NCI-H146 treated with DMSO at 0.1 percent for 48 hours (cell line): ENCODE results near the gene MTCL1.

Experiments used
- DNase-seq: peaks from one replicate; lab custom pipeline; 2025; ENCODE audit not compliant: unreplicated experiment; lab: John Stamatoyannopoulos, UW

The MTCL1 gene

DNA sequence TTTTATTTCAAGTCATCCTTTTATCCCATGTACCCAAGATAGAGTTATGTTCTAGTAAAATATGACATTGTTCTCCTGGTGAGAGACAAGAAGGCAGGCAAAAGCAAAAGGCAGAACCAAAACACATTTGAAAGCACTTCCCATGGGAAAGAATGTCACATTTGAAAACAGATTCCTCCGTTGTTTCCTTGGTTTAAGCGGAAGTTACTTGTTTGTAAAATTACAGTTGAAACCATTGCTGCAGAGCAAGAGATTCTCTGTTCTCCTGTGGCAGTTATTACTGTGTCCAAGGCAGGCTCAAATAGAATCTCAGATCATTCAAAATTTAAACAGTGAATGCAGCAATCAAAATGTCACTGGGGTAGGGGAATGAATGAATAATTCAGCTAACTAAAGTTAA lies 149.6 kb downstream of the MTCL1 start:
- DNase-seq: no peak

GRCh38 chr18:8856212-8856611 lies 150.9 kb downstream of the MTCL1 start:
- no peak for DNase-seq

DNA sequence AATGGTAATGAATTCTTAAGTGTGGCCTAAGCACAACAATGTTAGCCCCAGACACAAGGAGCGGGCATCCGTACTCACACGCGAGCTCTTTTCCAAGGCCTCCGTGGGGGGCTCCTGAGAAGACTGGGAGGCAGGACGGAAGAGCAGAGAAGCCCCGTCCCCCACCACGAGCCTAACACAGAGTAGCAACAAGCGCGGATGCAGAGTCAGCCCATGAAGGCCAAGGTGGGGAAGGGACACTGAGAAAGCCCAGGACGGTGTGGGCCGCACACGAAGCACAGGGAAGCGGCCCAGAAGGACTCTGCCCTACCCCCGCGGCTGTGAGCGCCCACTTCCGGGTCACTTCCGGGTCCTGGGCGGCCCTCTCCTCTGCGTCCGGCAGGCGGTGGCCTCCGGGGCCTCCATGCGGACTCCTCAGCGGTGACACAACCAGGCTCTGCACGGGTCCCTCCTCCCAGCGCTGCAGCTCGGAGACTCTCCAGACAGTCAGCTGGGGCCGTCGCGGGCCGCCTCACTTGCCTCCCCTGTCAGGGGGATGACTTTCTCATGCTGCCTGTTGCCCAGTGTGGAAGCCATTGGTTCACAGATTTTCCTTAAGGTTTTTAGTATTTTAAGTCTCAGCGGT lies 151.5 kb downstream of the MTCL1 start:
- no peak for DNase-seq

DNA sequence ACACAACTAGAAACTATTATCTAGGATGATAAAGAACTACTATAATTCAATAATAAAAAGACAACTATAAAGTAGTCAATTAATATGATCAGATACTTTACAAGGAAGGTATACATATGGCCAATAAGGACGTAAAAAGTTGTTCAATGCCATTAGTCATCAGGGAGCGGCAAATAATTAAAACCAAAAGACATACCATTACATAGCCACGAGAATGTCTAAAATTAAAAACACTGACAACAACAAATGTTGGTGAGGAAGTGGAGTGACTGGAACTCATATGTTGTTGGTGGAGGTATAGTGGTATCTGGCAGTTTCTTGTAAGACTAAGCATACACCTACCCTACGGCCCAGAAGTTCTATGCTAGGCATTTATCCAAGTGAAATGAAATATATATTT lies 152.4 kb downstream of the MTCL1 start:
- DNase-seq: no peak

DNA sequence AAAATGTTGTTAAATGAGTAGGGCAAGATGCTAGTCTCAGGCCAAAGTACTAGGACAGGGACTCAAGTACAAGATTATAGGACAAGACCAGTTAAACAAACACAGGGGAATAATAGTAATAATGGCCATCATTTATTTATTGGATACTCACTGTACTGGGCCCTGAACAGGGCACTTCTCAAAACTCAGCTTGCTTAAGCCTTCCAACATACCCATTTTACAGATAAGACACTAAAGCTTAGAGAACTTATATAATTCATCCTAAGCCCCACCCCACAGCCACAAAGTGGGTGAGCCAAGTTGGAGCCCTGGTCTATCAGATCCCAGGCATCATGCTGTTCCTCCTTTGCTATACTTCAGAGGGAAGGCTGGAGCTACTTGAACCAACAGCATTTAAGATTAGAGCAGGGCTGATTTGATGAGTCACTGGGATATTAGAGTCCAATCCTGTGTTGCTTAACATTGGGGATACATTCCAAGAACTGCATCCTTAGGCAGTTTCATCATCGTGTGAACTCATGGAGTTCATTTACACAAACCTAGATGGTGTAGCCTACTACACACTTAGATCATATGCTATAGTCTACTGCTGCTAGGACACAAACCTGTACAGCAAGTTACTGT lies 153.6 kb downstream of the MTCL1 start:
- DNase-seq: no peak

GRCh38 chr18:8860845-8861642 lies 155.7 kb downstream of the MTCL1 start:
- no peak for DNase-seq

GRCh38 chr18:8863427-8863826 lies 158.1 kb downstream of the MTCL1 start:
- DNase-seq: no peak

DNA sequence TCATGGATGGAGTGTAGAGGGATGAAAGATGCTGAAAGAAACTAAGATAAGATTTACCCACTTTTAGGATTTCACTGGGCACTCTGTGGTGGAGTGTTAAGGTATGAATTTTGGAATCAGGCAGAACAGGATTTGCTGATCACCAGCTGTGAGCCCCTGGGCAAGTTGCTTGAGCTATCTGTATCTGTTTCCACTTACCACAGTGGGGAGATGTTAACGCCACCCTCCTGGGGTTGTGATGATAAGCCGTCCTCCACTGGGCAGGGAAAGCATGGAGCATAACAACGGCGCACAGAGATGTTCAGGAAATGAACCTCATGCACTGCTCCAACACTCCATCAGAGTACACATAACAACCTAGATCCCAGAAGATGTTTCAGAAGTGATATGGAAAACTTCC lies 160.6 kb downstream of the MTCL1 start:
- DNase-seq: no peak

GRCh38 chr18:8866679-8867078 lies 161.3 kb downstream of the MTCL1 start:
- DNase-seq: no peak

DNA sequence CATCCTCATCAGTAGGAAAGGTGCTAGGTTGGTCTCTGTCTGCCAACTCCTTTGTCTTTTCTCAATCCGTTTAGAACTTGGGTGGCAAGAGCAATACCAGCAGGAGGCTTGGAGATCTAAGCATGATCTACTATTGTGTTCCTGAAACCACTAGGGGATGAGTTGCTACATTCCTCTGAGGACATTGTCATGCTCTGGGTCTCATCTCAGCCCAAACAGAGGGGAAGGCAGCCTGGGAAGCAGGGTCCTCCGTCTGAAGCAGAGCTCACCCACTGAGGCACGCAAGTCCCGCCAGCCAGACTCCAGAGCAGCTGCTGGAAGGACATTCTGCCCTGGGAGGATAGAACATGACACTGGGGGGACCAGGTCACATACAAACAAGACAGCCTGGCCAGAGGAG lies 162.9 kb downstream of the MTCL1 start:
- DNase-seq: no peak

- no peak for DNase-seq
Observed at GRCh38 chr18:8868779-8869415, 163.5 kb downstream of the MTCL1 start.

DNA sequence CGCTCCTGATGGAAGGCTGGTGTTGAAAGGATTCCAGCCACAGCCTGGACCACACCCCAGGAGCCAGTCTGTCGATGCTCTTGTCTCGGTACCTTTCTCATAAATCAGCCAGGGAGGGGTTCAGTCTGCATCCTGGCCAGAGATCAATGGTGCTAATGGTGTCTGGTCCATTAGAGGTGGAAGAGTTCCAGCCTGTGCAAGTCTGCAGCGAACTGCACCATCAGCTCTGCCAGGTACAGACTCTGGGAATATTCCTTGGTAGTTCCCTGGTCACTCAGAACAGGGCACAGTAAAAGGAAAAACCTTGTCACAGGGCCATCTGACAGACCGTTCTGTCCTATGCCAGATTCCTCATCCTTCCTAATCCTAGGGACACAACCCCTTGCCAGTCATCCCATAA lies 164.3 kb downstream of the MTCL1 start:
- DNase-seq: no peak

DNA sequence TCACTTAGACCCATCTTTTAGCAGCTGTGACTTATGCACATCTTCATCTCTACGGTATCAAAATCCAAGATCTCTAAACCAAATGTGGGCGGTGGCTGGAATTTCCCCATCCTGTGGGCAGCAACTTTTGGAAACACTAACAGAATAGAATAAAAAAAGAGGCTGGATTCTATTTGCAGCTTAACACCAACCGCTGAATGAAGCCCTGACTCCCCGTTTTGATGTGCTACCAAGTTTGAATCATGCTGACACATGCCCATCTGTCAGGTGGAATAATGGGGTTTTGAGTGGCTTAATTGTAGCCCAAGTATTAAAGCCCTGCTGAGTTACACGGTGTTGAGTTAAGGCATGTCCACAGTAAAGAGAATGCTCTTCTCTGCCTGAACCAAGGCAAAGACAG lies 165.2 kb downstream of the MTCL1 start:
- no peak for DNase-seq

GRCh38 chr18:8871489-8871888 lies 166.1 kb downstream of the MTCL1 start:
- DNase-seq: no peak

DNA sequence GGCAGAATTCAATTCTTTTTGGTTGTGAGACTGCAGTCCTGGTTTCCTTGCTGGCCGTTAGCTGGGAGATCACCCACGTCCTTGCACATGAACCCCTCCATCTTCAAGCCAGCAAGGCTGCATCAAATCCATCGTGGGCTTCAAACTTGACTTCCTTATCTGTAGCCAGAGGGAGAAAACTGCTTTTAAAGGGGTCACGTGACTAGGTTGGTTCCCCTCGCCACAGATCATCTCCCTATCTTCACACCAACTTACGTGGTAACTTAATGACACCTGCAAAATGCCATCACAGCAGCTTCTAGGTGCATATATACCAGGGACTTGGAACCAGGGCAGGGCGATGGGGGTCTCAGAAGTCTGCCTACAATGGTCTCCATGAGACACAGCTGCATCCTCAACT lies 169.5 kb downstream of the MTCL1 start:
- no peak for DNase-seq

DNA sequence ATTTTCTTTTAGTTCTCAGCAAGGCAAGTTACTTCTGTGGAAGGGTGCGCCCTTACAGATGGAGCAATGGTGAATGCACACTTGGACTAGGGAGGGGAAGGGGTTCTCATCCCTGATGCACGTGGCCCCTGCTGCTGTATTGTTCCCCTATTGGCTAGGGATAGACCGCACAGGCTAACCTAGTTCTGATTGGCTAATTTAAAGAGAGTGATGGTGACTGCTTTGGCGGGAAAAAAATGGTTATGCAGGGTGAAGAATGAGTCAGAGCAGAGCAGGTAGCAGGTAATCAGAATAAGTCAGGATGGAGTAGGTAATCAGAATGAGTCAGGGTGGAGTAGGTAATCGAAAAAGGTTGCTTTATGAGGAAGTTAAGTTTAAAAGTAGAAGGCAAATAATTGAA lies 171.5 kb downstream of the MTCL1 start:
- no peak for DNase-seq

GRCh38 chr18:8881103-8881502 lies 175.7 kb downstream of the MTCL1 start:
- DNase-seq: no peak
